ENCODE data around the gene STK24.

STK24 gene

DNA sequence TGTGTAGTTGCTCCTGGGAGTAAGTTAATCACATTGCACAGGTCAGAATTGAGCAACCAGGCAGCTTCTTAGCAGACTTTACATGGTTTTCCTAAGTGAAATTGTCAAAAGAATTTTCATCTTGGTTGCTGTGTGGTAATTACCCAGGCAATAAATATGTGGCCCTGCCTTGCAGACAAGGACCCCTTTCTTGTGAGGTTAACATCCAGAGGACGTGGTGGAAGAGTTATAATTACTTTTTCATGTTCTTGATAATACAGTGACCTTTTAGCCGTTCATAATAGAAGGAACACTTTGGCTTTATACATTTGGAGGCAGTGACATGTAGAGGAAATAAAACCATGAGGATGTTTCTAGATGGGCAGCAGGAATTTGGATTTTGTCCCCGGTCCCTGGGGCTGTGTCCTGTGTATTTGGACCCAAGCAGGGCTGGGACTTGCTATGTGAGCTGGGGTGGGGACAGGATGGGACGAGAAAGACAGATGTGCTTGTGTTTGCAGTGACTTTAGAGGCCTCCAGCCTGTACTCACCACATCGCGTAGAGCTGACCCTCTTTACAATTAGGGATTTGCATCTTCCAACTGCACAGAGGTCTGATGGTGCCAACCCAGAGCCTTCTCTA, 156.2 kb downstream of the STK24 start:
- TF ChIP-seq, protein P1, sequence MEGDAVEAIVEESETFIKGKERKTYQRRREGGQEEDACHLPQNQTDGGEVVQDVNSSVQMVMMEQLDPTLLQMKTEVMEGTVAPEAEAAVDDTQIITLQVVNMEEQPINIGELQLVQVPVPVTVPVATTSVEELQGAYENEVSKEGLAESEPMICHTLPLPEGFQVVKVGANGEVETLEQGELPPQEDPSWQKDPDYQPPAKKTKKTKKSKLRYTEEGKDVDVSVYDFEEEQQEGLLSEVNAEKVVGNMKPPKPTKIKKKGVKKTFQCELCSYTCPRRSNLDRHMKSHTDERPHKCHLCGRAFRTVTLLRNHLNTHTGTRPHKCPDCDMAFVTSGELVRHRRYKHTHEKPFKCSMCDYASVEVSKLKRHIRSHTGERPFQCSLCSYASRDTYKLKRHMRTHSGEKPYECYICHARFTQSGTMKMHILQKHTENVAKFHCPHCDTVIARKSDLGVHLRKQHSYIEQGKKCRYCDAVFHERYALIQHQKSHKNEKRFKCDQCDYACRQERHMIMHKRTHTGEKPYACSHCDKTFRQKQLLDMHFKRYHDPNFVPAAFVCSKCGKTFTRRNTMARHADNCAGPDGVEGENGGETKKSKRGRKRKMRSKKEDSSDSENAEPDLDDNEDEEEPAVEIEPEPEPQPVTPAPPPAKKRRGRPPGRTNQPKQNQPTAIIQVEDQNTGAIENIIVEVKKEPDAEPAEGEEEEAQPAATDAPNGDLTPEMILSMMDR (IDR thresholded peaks at IDR 0.05): no peak

DNA sequence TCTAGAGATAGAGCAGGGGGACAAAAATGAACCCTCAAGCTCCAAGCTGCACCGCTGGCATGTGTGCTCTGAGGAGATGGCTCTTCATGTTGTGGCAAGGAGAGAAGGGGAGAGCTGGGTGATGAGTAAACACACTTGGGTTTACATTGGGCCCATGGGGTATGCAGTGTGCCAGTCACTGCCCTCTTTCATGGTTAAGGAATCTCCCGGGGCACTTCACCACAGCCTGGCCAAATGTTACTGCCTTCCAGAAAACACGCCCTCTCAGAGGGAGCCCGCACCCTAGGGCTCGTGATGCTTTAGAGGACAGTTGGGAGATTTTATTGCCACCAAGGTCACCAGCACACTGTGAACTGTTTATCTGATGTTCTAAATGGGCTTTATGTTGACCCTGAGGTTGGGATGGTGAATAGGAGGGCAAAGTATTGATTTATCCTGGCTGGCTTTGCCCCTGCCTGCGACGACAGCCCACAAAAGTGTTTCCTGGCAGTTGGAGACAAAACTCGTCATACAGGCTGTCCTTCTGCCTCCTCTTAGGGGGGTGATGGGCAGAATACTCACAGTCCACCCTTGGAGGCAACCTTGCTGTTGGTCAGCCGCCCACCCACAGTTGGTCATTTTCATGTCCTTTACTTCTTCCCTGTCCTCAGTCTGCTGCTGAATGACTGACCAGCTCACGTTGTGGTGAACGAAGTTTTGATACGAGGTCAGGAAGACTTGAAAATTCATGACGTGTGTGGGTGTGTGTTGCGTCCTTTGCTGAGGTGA, 156.9 kb downstream of the STK24 start:
- TF ChIP-seq, protein P1 (IDR thresholded peaks at IDR 0.05): no peak

DNA sequence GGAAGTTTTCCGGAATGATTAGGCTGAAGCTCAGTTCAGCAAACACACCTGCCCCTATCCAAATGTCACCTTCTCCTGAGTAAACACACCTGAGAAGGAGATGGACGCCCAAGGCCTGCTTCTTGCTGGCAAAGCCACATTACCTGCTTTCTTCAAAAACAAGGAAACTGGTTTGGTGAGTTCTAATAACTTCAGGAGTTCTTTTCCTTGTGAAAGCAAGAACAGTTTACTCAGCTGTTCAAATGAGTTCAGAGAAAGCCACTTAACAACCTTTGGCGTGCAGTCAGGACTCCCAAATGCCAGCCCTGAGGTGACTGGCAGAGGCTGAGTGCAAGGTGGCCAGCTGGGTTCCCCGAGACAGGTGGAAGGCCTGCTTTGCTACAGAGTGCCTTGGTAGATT, 160.5 kb downstream of the STK24 start:
- TF ChIP-seq, protein P1 (IDR thresholded peaks at IDR 0.05): no peak

DNA sequence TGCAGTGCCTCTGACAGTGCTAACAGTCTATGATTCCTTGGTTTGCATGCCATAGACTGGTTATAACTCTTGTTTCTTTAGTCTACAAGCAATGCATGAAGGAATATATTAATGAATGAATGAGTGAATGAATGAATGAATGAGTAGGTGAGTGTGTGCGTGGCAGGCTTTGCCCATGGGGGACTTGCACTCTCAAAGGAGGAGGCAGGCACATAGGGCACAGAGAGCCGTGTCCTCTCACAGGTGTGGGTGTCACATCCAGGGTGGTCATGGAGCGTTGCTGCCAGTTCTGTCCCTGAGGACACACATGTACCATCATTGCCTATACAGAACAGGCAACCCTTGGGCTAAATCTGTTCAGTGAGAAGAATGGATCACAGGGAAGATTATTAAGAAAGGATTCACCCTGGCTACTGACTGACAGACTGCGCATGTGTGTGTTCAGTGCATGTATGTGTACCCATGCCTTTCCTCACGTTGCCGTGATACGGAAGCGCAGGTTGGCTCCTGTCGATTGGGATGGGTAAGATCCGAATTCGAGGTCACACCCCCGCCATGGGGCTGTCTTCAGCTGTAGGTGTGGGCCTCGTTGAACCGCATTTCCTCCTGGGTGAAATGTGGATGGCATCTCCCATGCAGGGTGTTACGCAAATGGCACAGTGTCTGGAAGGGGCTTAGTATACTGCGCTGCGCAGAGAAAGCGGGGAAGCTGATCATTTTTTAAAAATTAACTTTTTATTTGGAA, 161.4 kb downstream of the STK24 start:
- TF ChIP-seq, protein P1 (IDR thresholded peaks at IDR 0.05): no peak

DNA sequence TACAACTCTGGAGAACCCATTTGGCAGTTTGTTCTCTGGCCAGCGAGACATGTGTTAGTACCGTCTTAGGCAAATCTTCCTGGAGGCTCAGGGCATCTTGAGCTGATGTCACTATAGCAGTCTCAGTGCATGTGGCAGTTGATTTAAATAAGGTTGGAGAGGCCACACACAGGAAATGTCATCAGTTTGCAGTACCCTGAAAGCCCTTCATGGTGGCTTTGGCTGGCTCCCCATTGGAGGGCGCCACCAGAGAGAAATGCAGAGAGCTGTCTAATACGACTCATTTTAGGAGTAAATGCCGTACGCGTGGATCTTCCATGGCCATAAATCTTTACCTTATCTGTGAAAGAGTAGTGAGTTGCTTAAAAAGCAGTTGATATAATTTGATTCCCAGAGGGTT, 163.1 kb downstream of the STK24 start:
- TF ChIP-seq, protein P1 (IDR thresholded peaks at IDR 0.05): no peak

DNA sequence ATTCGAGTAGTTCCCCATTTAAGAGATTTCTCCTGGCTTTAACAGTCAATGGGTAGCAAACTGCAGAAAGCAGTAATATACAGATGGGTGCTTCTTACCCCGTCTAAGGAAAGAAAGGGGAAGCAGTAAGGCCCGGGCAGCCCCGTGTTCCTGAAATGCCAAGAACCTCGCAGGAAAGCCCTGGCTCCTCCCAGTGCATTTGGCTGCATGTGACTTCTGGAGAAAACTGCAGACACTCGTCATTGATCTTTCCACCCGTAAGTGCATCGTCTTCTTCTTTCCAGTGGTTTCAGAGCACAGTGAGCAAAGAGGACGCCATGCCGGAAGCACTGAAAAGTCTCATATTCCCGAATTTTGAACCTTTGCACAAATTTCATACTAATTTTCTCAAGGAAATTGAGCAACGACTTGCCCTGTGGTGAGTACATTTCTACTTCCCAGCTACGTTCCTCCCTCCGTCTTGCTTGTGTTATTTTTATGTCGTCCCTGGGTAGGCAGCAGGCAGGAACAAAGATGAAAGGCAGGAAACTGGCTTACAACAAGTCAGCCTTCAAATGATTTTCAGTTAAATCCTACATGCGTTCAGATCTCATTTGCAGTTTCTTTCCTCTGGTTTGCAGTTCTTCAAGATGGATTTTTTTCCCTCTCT, 165.2 kb downstream of the STK24 start:
- TF ChIP-seq, protein P1 (IDR thresholded peaks at IDR 0.05): no peak

DNA sequence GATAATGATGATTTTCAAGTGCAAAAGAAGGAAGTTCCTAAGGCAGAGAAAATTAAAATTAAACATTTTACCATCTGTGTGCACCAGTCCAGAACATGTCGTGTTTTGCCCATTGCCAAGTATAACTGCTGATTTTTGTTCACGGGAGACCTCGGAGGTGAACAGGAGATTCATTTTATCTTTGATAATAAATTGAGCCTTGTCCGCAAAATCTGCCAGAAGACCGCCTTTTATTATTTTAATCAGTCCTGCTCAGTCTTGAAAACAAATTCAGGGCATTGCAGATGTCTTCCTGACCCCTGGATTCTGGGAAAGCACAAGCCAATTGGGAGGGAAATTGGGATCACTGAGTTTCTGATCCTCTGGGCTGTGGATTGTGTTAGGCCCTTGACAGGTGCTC, 165.9 kb downstream of the STK24 start:
- TF ChIP-seq, protein P1 (IDR thresholded peaks at IDR 0.05): no peak
